ENCODE measurements around the gene FLNB. TPM values are rescaled to one million over a fixed set of nuclear protein-coding genes. Genes with fewer than 3 reads are reported as not detected.

The FLNB gene
- total and polyA plus RNA-seq, 2 of the 13 experiments (the other 11 are each of a cell fraction or from before 2014, with no cell fraction given): 106 to 130 TPM

- TF ChIP-seq ZNF263 (CRISPR knock-in tag; IDR thresholded peaks at IDR 0.05): no peak
- TF ChIP-seq ZNF781 (CRISPR knock-in tag; IDR thresholded peaks at IDR 0.05; ENCODE audit: borderline replicate concordance, not compliant biosample characterization): peak; percentile 91
- TF ChIP-seq ZNF83 (CRISPR knock-in tag; IDR thresholded peaks at IDR 0.05; ENCODE audit: borderline replicate concordance): no peak
- TF ChIP-seq MATR3 (CRISPR knock-in tag; IDR thresholded peaks at IDR 0.05): no peak
- no peak for TF ChIP-seq WIZ (CRISPR knock-in tag; IDR thresholded peaks at IDR 0.05)
- peak; percentile 51; the same call in 1 of the 2 replicates for TF ChIP-seq HMGXB3 (CRISPR knock-in tag; IDR thresholded peaks at IDR 0.05; ENCODE audit: borderline replicate concordance)
- TF ChIP-seq NR1H2 (CRISPR knock-in tag; IDR thresholded peaks at IDR 0.05; ENCODE audit: borderline replicate concordance, low read depth): no peak
- TF ChIP-seq MZF1 (CRISPR knock-in tag; IDR thresholded peaks at IDR 0.05; ENCODE audit: borderline replicate concordance): no peak
- no peak for TF ChIP-seq NFIB (CRISPR knock-in tag; IDR thresholded peaks at IDR 0.05; ENCODE audit: borderline replicate concordance)
- no peak for TF ChIP-seq SP140L (CRISPR knock-in tag; IDR thresholded peaks at IDR 0.05; ENCODE audit: borderline replicate concordance)
- TF ChIP-seq, protein P1, sequence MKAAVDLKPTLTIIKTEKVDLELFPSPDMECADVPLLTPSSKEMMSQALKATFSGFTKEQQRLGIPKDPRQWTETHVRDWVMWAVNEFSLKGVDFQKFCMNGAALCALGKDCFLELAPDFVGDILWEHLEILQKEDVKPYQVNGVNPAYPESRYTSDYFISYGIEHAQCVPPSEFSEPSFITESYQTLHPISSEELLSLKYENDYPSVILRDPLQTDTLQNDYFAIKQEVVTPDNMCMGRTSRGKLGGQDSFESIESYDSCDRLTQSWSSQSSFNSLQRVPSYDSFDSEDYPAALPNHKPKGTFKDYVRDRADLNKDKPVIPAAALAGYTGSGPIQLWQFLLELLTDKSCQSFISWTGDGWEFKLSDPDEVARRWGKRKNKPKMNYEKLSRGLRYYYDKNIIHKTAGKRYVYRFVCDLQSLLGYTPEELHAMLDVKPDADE (CRISPR knock-in tag; IDR thresholded peaks at IDR 0.05): no peak
- TF ChIP-seq, protein P2, sequence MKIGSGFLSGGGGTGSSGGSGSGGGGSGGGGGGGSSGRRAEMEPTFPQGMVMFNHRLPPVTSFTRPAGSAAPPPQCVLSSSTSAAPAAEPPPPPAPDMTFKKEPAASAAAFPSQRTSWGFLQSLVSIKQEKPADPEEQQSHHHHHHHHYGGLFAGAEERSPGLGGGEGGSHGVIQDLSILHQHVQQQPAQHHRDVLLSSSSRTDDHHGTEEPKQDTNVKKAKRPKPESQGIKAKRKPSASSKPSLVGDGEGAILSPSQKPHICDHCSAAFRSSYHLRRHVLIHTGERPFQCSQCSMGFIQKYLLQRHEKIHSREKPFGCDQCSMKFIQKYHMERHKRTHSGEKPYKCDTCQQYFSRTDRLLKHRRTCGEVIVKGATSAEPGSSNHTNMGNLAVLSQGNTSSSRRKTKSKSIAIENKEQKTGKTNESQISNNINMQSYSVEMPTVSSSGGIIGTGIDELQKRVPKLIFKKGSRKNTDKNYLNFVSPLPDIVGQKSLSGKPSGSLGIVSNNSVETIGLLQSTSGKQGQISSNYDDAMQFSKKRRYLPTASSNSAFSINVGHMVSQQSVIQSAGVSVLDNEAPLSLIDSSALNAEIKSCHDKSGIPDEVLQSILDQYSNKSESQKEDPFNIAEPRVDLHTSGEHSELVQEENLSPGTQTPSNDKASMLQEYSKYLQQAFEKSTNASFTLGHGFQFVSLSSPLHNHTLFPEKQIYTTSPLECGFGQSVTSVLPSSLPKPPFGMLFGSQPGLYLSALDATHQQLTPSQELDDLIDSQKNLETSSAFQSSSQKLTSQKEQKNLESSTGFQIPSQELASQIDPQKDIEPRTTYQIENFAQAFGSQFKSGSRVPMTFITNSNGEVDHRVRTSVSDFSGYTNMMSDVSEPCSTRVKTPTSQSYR (CRISPR knock-in tag; IDR thresholded peaks at IDR 0.05; ENCODE audit: borderline replicate concordance): peak; percentile 86
- TF ChIP-seq ZBTB14 (CRISPR knock-in tag; IDR thresholded peaks at IDR 0.05): no peak
- peak; percentile 99 for TF ChIP-seq PITX1 (CRISPR knock-in tag; IDR thresholded peaks at IDR 0.05)
- peak; percentile 86; the same call in 1 of the 2 replicates for TF ChIP-seq TBX3 (IDR thresholded peaks at IDR 0.05; ENCODE audit: borderline replicate concordance)
- TF ChIP-seq ZNF143 (CRISPR knock-in tag; IDR thresholded peaks at IDR 0.05): no peak
- TF ChIP-seq PLSCR1 (CRISPR knock-in tag; IDR thresholded peaks at IDR 0.05; ENCODE audit: borderline replicate concordance): no peak
Observed at GRCh38 chr3:58059349-58060321, 51.4 kb downstream of the FLNB start (continued).
